K562 (cell line): ENCODE data around the gene USP38. TPM values are rescaled to one million over a fixed set of nuclear protein-coding genes. Genes with fewer than 3 reads are reported as not detected.

Source experiments
- ATAC-seq: fragments of 200-7000 bp; cut with Tn5 transposase; 3 replicates; pipeline ENCODE4 v1.9.1; 2020; ENCODE audit warnings: moderate library complexity
- BruUV-seq: library from RNA; stranded (reverse); fragments of 400-500 nt; replicated peaks from 2 replicates; lab custom pipeline; 2021; lab: Mats Ljungman, UMichigan
- CTCF ChIA-PET: fragments of 300-600 bp; formaldehyde crosslinking; extraction: SDS; loops from one replicate; lab custom pipeline; 2021; ENCODE audit warnings: low intra/inter-chr PET ratio; lab: Yijun Ruan, JAX
- POLR2A ChIA-PET: fragments of 300-600, 350-650 bp; sonication (Branson Sonifier 250); formaldehyde crosslinking; extraction: SDS; loops from one replicate; lab custom pipeline; 2021; ENCODE audit warnings: antibody characterized with exemption, inconsistent platforms; lab: Yijun Ruan, JAX
- DNase-seq, 4 experiments: peaks; one replicate each; pipeline versions ENCODE4 v3.0.0 to v3.0.0-alpha.2; 2011 to 2018; ENCODE audit warnings: low spot score in 3 of 4, mixed read lengths in 3 of 4; ENCODE audit errors: extremely low read depth in 1 of 4
- FAIRE-seq: peaks from 2 replicates; lab custom pipeline; 2011; peaks lifted over from hg19 to GRCh38; lab: Jason Lieb, UNC
- H2AFZ ChIP-seq: 2 replicates; pipeline ENCODE4 v1.6.0; 2011; ENCODE audit warnings: low read depth, low read length, control low read depth, inconsistent platforms
- H3K27ac ChIP-seq: fragments of 200-600 bp; 3 replicates; pipeline ENCODE4 v1.8.0; 2011; ENCODE audit warnings: low read depth, mild to moderate bottlenecking, control low read depth, inconsistent platforms, low read length, moderate library complexity, mixed read lengths; ENCODE audit errors: extremely low read depth
- H3K27me3 ChIP-seq, 2 experiments: fragments of 300-600 bp in 1 of 2; 2 replicates in 1 of 2; 3 replicates in 1 of 2; pipeline versions ENCODE4 v1.6.0 to v1.8.0; 2011; ENCODE audit warnings: inconsistent platforms in 2 of 2, low read length in 2 of 2, mild to moderate bottlenecking in 1 of 2, mixed read lengths in 1 of 2, moderate library complexity in 1 of 2; ENCODE audit not compliant: control insufficient read depth in 2 of 2, insufficient read depth in 2 of 2
- H3K36me3 ChIP-seq: fragments of 300-600 bp; 3 replicates; pipeline ENCODE4 v1.8.0; 2011; ENCODE audit warnings: mild to moderate bottlenecking, low read length, inconsistent platforms; ENCODE audit not compliant: control insufficient read depth, insufficient read depth
- H3K4me1 ChIP-seq, 2 experiments: fragments of 200-600 bp in 1 of 2; replicated peaks in 1 of 2; 2 replicates in 1 of 2; 3 replicates in 1 of 2; pipeline versions ENCODE4 v1.5.1 to v1.8.0; 2011; ENCODE audit warnings: inconsistent platforms in 2 of 2, low read length in 2 of 2, mild to moderate bottlenecking in 1 of 2, mixed read lengths in 1 of 2, moderate library complexity in 1 of 2; ENCODE audit not compliant: control insufficient read depth in 2 of 2, insufficient read depth in 2 of 2
- H3K4me2 ChIP-seq: 2 replicates; pipeline ENCODE4 v1.6.1; 2011; ENCODE audit warnings: low read length, control low read depth, inconsistent platforms, mixed read lengths; ENCODE audit not compliant: insufficient read depth
- H3K4me3 ChIP-seq: fragments of 200-600 bp; sonication (generic), shearing (Covaris generic); 2 replicates; pipeline ENCODE4 v1.5.1; 2016; ENCODE audit warnings: control low read depth, inconsistent platforms
- H3K79me2 ChIP-seq: fragments of 200-600 bp; 3 replicates; pipeline ENCODE4 v1.8.0; 2011; ENCODE audit warnings: low read length, inconsistent platforms; ENCODE audit not compliant: control insufficient read depth, insufficient read depth
- H3K9ac ChIP-seq, 2 experiments: 2 replicates each; pipeline versions ENCODE4 v1.6.0 to v1.6.1; 2011; ENCODE audit warnings: low read depth in 2 of 2, low read length in 2 of 2, control low read depth in 1 of 2, inconsistent platforms in 1 of 2, mild to moderate bottlenecking in 1 of 2, mixed read lengths in 1 of 2; ENCODE audit not compliant: insufficient read depth in 1 of 2
- H3K9me1 ChIP-seq: one replicate; pipeline ENCODE4 v1.6.0; 2011; ENCODE audit warnings: inconsistent platforms, mild to moderate bottlenecking, low read length, moderate library complexity; ENCODE audit not compliant: control insufficient read depth, insufficient read depth
- H3K9me3 ChIP-seq: replicated peaks from 2 replicates; pipeline ENCODE4 v1.5.1; 2011; ENCODE audit warnings: low read depth, low read length, inconsistent platforms; ENCODE audit not compliant: control insufficient read depth, insufficient read depth
- H4K20me1 ChIP-seq: replicated peaks from 2 replicates; pipeline ENCODE4 v1.6.1; 2011; ENCODE audit warnings: low read length, inconsistent platforms, mixed read lengths; ENCODE audit not compliant: control insufficient read depth, insufficient read depth
- ELF1 ChIP-seq: fragments of 200-800 bp; sonication (Bioruptor generic); IDR thresholded peaks from 2 replicates; pipeline ENCODE4 v1.6.1; 2016; ENCODE audit warnings: missing genetic modification characterization, missing compliant biosample characterization
- FOXM1 ChIP-seq, 2 experiments: fragments of 450-650 bp in 1 of 2; sonication (generic) in 1 of 2; formaldehyde crosslinking in 1 of 2; IDR thresholded peaks; 2 replicates each; pipeline versions ENCODE4 v1.6.1 to v1.9.0; 2017 to 2022; ENCODE audit warnings: low read depth in 2 of 2, mild to moderate bottlenecking in 2 of 2, missing genetic modification reagents in 1 of 2, moderate library complexity in 1 of 2
- FOXP1 ChIP-seq: sonication (generic); formaldehyde crosslinking; IDR thresholded peaks from 2 replicates; pipeline ENCODE4 v1.8.0; 2022; ENCODE audit warnings: mild to moderate bottlenecking, missing genetic modification reagents
- GTF2E2 ChIP-seq: fragments of 200-800 bp; sonication (Bioruptor generic); IDR thresholded peaks from 2 replicates; pipeline ENCODE4 v1.6.1; 2016; ENCODE audit warnings: missing genetic modification characterization, missing compliant biosample characterization
- GTF3C2 ChIP-seq: IDR thresholded peaks from 3 replicates; pipeline ENCODE4 v1.6.1; 2011; ENCODE audit warnings: borderline replicate concordance, mild to moderate bottlenecking, moderate library complexity; ENCODE audit not compliant: insufficient read length; ENCODE audit errors: extremely low read depth
- MEF2D ChIP-seq: conservative IDR thresholded peaks from 2 replicates; pipeline ENCODE4 v1.6.1; 2016; ENCODE audit warnings: low read depth, missing genetic modification characterization, missing compliant biosample characterization
- NKRF ChIP-seq: fragments of 450-650 bp; IDR thresholded peaks from 2 replicates; pipeline ENCODE4 v1.6.1; 2016; ENCODE audit warnings: borderline replicate concordance
- PHB2 ChIP-seq: fragments of 450-650 bp; IDR thresholded peaks from 2 replicates; pipeline ENCODE4 v1.6.1; 2017; ENCODE audit warnings: low read depth
- RBM17 ChIP-seq: fragments of 200-400 bp; formaldehyde crosslinking; IDR thresholded peaks from 2 replicates; pipeline ENCODE4 v1.6.1; 2017; ENCODE audit warnings: low read depth, mild to moderate bottlenecking, low read length, borderline replicate concordance
- RBM25 ChIP-seq: fragments of 200-400 bp; formaldehyde crosslinking; IDR thresholded peaks from 2 replicates; pipeline ENCODE4 v1.6.1; 2018; ENCODE audit warnings: low read length, low read depth, moderate library complexity; ENCODE audit not compliant: severe bottlenecking
- RBM34 ChIP-seq: fragments of 200-400 bp; formaldehyde crosslinking; IDR thresholded peaks from 2 replicates; pipeline ENCODE4 v1.6.1; 2018; ENCODE audit warnings: low read length, borderline replicate concordance; ENCODE audit not compliant: insufficient read depth
- SRSF9 ChIP-seq: fragments of 200-400 bp; formaldehyde crosslinking; IDR thresholded peaks from 2 replicates; pipeline ENCODE4 v1.6.1; 2017; ENCODE audit warnings: low read depth, low read length, borderline replicate concordance
- TAF9B ChIP-seq: fragments of 450-650 bp; IDR thresholded peaks from 2 replicates; pipeline ENCODE4 v1.6.1; 2018; ENCODE audit warnings: mild to moderate bottlenecking; ENCODE audit not compliant: partially characterized antibody
- ZNF224 ChIP-seq: sonication (generic); formaldehyde crosslinking; IDR thresholded peaks from 2 replicates; pipeline ENCODE4 v1.8.0; 2022; ENCODE audit warnings: mild to moderate bottlenecking, missing genetic modification reagents
- ZNF395 ChIP-seq: fragments of 200-800 bp; sonication (Bioruptor generic); IDR thresholded peaks from 2 replicates; pipeline ENCODE4 v1.6.1; 2017; ENCODE audit warnings: missing genetic modification characterization, missing compliant biosample characterization
- WGBS: fragments of 100-300 bp; shearing (Covaris generic); methylation state at CpG from one replicate; pipeline ENCODE4 v1.1.6; 2016; ENCODE audit warnings: low coverage, mixed read lengths; ENCODE audit not compliant: insufficient coverage; ENCODE audit errors: missing lambda C conversion rate; 5-methylcytosine and 5-hydroxymethylcytosine counted together
- in situ Hi-C: fragments of 300-500 bp; cut with MboI; formaldehyde crosslinking; loops from 4 replicates; pipeline ENCODE4 v1.15.0; 2018; ENCODE audit warnings: inconsistent platforms, mixed read lengths
- intact Hi-C: fragments of 100-400 bp; cut with micrococcal nuclease; formaldehyde crosslinking; loops from 2 replicates; pipeline ENCODE4 v1.14.2; 2022
- polyA plus RNA-seq, 8 experiments: library from polyadenylated mRNA; depleted of rRNA in 4 of 8; stranded (reverse) in 5 of 8; unstranded in 3 of 8; fragments of >200 nt; fragmentation: Nextera tagmentation in 2 of 8; fragmentation: Illumina TruSeq in 1 of 8; extraction: Ambion mirVana in 2 of 8; extraction: Trizol in 1 of 8; gene quantifications; 2 replicates each; pipeline versions ENCODE4 v1.2.1 to v1.2.3, GENCODE V29; 2011 to 2014; ENCODE audit warnings: inconsistent platforms in 1 of 8, missing spikeins in 1 of 8
- total RNA-seq, 7 experiments: library from RNA; depleted of rRNA in 6 of 7; stranded (reverse); fragments of >200 nt in 6 of 7; fragmentation: Illumina TruSeq in 2 of 7; extraction: Trizol in 2 of 7; gene quantifications; 2 replicates each; pipeline versions ENCODE4 v1.2.1 to v1.2.3, GENCODE V29; 2011 to 2021; ENCODE audit warnings: low replicate concordance in 1 of 7

USP38 gene
- total and polyA plus RNA-seq, 9 of the 15 experiments (the other 6 are each of a cell fraction or from before 2014, with no cell fraction given), result 4.2 to 20.6 (median 11.2) TPM

GRCh38 chr4:143225167-143225566 is 40.5 kb downstream of the USP38 start:
- no TSS peak for BruUV-seq
- in situ Hi-C loops, result no loop called here
- no peaks in the 10 kb centered on the region for H3K79me2 ChIP-seq

GRCh38 chr4:143230683-143231082 is 46.0 kb downstream of the USP38 start:
- intact Hi-C loops, result no loop called here
- no peak overlapping the region for H2AFZ ChIP-seq
- BruUV-seq, result no TSS peak
- H3K36me3 ChIP-seq, result no peaks in the 10 kb centered on the region
- FAIRE-seq (no peak), ATAC-seq (no peak), DNase-seq (no peak)
- no peaks in the 10 kb centered on the region for H3K27me3 ChIP-seq
- H4K20me1 ChIP-seq, result no peaks in the 10 kb centered on the region
- no peak overlapping the region for H3K4me3 ChIP-seq
- H3K79me2 ChIP-seq, result no peaks in the 10 kb centered on the region
- no peak overlapping the region for H3K9ac ChIP-seq
- 27% methylated on average over 3 of the region's 3 CpGs for WGBS
- no peak overlapping the region for H3K27ac ChIP-seq
- CTCF ChIA-PET, result no interaction called here
- POLR2A ChIA-PET, result no interaction called here
- no peaks in the 10 kb centered on the region for H3K9me1 ChIP-seq
- H3K4me1 ChIP-seq, result no peaks in the 10 kb centered on the region
- H3K4me2 ChIP-seq, result no peak overlapping the region
- no peaks in the 10 kb centered on the region for H3K9me3 ChIP-seq
- in situ Hi-C loops, result no loop called here
- TF ChIP-seq SRSF9 (no peak), GTF3C2 (no peak), NKRF (no peak), FOXP1 (no peak), ELF1 (tag) (no peak), ZNF395 (CRISPR knock-in tag) (no peak)

More at GRCh38 chr4:143225167-143225566, 40.5 kb downstream of the USP38 start:
- Histone ChIP-seq H3K27ac (no peak overlapping the region), H3K4me1 (no peaks in the 10 kb centered on the region)
- no peak for TF ChIP-seq GTF2E2 (tag)
- no peak for TF ChIP-seq MEF2D
- no peak for TF ChIP-seq ZNF224
- no peak for TF ChIP-seq PHB2
- TF ChIP-seq RBM34, result no peak
- TF ChIP-seq FOXM1 (IDR thresholded peaks at IDR 0.05; ENCODE audit: low read depth), result no peak
- TF ChIP-seq FOXM1 (CRISPR knock-in tag; IDR thresholded peaks at IDR 0.05; ENCODE audit: low read depth), result no peak
- TF ChIP-seq RBM25, result no peak
- no peak for TF ChIP-seq TAF9B
- TF ChIP-seq RBM17, result no peak
- TF ChIP-seq, all 486 proteins: peak for 0
- H3K4me2 ChIP-seq, result no peak overlapping the region
- no peaks in the 10 kb centered on the region for H4K20me1 ChIP-seq
- H3K4me3 ChIP-seq, result no peak overlapping the region
- ATAC-seq (peak; percentile 57), FAIRE-seq (no peak), DNase-seq (no peak)
- H3K27me3 ChIP-seq, result no peaks in the 10 kb centered on the region
- no peak overlapping the region for H2AFZ ChIP-seq
- POLR2A ChIA-PET, result no interaction called here
- H3K9me3 ChIP-seq, result no peaks in the 10 kb centered on the region
- H3K9ac ChIP-seq, result no peak overlapping the region
- CTCF ChIA-PET, result no interaction called here
- intact Hi-C loops, result no loop called here
- peaks cover 17% of the 10 kb centered on the region; the same call in 1 of the 3 replicates for H3K36me3 ChIP-seq
- 71% methylated on average over 6 of the region's 6 CpGs for WGBS
- H3K9me1 ChIP-seq, result no peaks in the 10 kb centered on the region
